Neural cell (in vitro differentiated cells): ENCODE measurements around the gene SEZ6L2.

ENCODE experiments used
- EP300 ChIP-seq: fragments of 450-650 bp; conservative IDR thresholded peaks from 2 replicates; pipeline ENCODE4 v1.6.1; 2014; ENCODE audit warnings: antibody characterized with exemption, mild to moderate bottlenecking, moderate library complexity; ENCODE audit not compliant: poor library complexity, severe bottlenecking
- EZH2 ChIP-seq: fragments of 200-600, 300-800 bp; shearing (Covaris generic), sonication (generic); IDR thresholded peaks from 2 replicates; pipeline ENCODE4 v1.6.1; 2014; ENCODE audit warnings: antibody characterized with exemption, low read length, borderline replicate concordance, mild to moderate bottlenecking; ENCODE audit not compliant: insufficient read depth, poor library complexity, severe bottlenecking
- MXI1 ChIP-seq: fragments of 450-650 bp; conservative IDR thresholded peaks from 2 replicates; pipeline ENCODE4 v1.6.1; 2014; ENCODE audit warnings: antibody characterized with exemption, mild to moderate bottlenecking; ENCODE audit not compliant: poor library complexity, severe bottlenecking
- POLR2AphosphoS5 ChIP-seq: IDR thresholded peaks from 2 replicates; pipeline ENCODE4 v1.6.1; 2012
- RAD21 ChIP-seq: fragments of 450-650 bp; conservative IDR thresholded peaks from 2 replicates; pipeline ENCODE4 v1.6.1; 2014; ENCODE audit warnings: antibody characterized with exemption, mild to moderate bottlenecking, moderate library complexity
- SMC3 ChIP-seq: fragments of 450-650 bp; conservative IDR thresholded peaks from 2 replicates; pipeline ENCODE4 v1.6.1; 2014; ENCODE audit warnings: antibody characterized with exemption, mild to moderate bottlenecking, moderate library complexity; ENCODE audit not compliant: poor library complexity
- TF ChIP-seq, protein P1 (sequence below): fragments of 450-650 bp; IDR thresholded peaks from 2 replicates; pipeline ENCODE4 v1.5.1; 2014; ENCODE audit warnings: antibody characterized with exemption, mild to moderate bottlenecking, moderate library complexity; ENCODE audit not compliant: poor library complexity, severe bottlenecking
- TF ChIP-seq, protein P2 (sequence below): IDR thresholded peaks from 2 replicates; pipeline ENCODE4 v1.6.1; 2012; ENCODE audit warnings: borderline replicate concordance

DNA sequence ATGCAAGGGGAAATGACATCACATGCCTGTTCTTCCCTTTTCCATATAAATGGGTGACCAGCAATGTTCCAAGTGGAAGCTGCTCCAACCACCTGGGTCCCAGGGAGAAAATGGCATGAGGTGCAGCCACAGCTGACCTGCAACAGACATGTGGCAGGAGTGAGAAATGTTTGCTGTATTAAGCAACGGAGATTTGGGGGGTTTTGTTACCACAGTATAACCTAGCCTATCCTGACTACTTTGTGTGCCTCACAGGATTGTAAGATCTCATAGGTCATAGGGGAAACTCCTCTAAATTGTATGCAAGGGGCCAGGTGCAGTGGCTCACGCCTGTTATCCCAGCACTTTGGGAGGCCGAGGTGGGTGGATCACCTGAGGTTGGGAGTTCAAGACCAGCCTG, 48.4 kb downstream of the SEZ6L2 start:
- TF ChIP-seq, protein P1, sequence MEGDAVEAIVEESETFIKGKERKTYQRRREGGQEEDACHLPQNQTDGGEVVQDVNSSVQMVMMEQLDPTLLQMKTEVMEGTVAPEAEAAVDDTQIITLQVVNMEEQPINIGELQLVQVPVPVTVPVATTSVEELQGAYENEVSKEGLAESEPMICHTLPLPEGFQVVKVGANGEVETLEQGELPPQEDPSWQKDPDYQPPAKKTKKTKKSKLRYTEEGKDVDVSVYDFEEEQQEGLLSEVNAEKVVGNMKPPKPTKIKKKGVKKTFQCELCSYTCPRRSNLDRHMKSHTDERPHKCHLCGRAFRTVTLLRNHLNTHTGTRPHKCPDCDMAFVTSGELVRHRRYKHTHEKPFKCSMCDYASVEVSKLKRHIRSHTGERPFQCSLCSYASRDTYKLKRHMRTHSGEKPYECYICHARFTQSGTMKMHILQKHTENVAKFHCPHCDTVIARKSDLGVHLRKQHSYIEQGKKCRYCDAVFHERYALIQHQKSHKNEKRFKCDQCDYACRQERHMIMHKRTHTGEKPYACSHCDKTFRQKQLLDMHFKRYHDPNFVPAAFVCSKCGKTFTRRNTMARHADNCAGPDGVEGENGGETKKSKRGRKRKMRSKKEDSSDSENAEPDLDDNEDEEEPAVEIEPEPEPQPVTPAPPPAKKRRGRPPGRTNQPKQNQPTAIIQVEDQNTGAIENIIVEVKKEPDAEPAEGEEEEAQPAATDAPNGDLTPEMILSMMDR = no peak
- no peak for TF ChIP-seq EZH2
- TF ChIP-seq POLR2AphosphoS5 = no peak
- TF ChIP-seq SMC3 = no peak
- TF ChIP-seq, protein P2, sequence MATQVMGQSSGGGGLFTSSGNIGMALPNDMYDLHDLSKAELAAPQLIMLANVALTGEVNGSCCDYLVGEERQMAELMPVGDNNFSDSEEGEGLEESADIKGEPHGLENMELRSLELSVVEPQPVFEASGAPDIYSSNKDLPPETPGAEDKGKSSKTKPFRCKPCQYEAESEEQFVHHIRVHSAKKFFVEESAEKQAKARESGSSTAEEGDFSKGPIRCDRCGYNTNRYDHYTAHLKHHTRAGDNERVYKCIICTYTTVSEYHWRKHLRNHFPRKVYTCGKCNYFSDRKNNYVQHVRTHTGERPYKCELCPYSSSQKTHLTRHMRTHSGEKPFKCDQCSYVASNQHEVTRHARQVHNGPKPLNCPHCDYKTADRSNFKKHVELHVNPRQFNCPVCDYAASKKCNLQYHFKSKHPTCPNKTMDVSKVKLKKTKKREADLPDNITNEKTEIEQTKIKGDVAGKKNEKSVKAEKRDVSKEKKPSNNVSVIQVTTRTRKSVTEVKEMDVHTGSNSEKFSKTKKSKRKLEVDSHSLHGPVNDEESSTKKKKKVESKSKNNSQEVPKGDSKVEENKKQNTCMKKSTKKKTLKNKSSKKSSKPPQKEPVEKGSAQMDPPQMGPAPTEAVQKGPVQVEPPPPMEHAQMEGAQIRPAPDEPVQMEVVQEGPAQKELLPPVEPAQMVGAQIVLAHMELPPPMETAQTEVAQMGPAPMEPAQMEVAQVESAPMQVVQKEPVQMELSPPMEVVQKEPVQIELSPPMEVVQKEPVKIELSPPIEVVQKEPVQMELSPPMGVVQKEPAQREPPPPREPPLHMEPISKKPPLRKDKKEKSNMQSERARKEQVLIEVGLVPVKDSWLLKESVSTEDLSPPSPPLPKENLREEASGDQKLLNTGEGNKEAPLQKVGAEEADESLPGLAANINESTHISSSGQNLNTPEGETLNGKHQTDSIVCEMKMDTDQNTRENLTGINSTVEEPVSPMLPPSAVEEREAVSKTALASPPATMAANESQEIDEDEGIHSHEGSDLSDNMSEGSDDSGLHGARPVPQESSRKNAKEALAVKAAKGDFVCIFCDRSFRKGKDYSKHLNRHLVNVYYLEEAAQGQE = no peak
- no peak for TF ChIP-seq EP300
- TF ChIP-seq RAD21 = no peak
- TF ChIP-seq MXI1 = no peak
